GM12865 (cell line): ENCODE results near the gene APCS.

Source experiments
- DNase-seq: peaks from one replicate; pipeline ENCODE4 v3.0.0; 2010; ENCODE audit warnings: low read depth
- H3K4me3 ChIP-seq: 2 replicates; pipeline ENCODE4 v1.5.1; 2011; ENCODE audit warnings: mild to moderate bottlenecking, low read depth, low read length, control low read depth
- CTCF ChIP-seq: IDR thresholded peaks from 2 replicates; pipeline ENCODE4 v1.5.1; 2011; ENCODE audit warnings: low read length, control low read depth, low read depth, inconsistent platforms; ENCODE audit not compliant: insufficient read depth; ENCODE audit errors: missing control alignments

The APCS gene

GRCh38 chr1:159598196-159598595 lies 10.6 kb downstream of the APCS start:
- H3K4me3 ChIP-seq: no peak overlapping the region
- no peak for TF ChIP-seq CTCF
- no peak for DNase-seq

GRCh38 chr1:159600894-159601293 lies 13.3 kb downstream of the APCS start:
- DNase-seq: no peak
- H3K4me3 ChIP-seq: no peak overlapping the region
- TF ChIP-seq CTCF: no peak

- no peak for DNase-seq
- no peak overlapping the region for H3K4me3 ChIP-seq
- TF ChIP-seq CTCF: no peak
Measured at GRCh38 chr1:159602501-159602999, 14.9 kb downstream of the APCS start.

- TF ChIP-seq CTCF: no peak
- no peak overlapping the region for H3K4me3 ChIP-seq
- DNase-seq: no peak
Measured at GRCh38 chr1:159612211-159612885, 24.7 kb downstream of the APCS start.

GRCh38 chr1:159632922-159633321 lies 45.3 kb downstream of the APCS start:
- no peak for DNase-seq
- no peak for TF ChIP-seq CTCF
- H3K4me3 ChIP-seq: no peak overlapping the region
